HG03575 (cell line): Measurements from ENCODE around the gene VSIG4.
A peak's percentile ranks its signal among the peaks of the same experiment; 100 is the strongest.

Experiments
- ATAC-seq: cut with Tn5 transposase; IDR thresholded peaks from one replicate; pipeline ENCODE4 v1.9.1; 2021; ENCODE audit not compliant: unreplicated experiment, insufficient number of reproducible peaks, low FRiP score; ENCODE audit errors: extremely low read depth

Gene VSIG4

GRCh38 chrX:66030505-66031317 lies 9.2 kb downstream of the VSIG4 start:
- ATAC-seq, result no peak

GRCh38 chrX:66028936-66029335 lies 10.9 kb downstream of the VSIG4 start:
- no peak for ATAC-seq

GRCh38 chrX:66024570-66024969 lies 15.3 kb downstream of the VSIG4 start:
- no peak for ATAC-seq

DNA sequence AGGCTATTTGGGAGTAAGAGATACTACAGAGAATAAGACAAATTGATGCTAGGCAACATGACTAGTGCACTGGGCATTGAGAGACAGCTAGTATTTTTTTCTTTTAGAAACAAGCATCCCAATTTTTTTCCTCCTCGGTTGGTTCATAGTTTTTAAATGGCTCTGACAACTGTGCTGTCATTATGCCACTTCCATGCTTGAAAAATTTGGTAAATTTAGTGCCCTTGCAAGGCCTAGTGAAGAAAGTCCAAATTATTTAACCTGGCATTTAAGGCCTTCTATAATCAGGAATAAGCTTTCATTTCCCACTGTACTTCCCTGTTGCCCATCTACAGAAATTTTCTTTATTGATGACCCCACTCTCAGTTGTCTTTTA lies 15.8 kb downstream of the VSIG4 start:
- no peak for ATAC-seq

DNA sequence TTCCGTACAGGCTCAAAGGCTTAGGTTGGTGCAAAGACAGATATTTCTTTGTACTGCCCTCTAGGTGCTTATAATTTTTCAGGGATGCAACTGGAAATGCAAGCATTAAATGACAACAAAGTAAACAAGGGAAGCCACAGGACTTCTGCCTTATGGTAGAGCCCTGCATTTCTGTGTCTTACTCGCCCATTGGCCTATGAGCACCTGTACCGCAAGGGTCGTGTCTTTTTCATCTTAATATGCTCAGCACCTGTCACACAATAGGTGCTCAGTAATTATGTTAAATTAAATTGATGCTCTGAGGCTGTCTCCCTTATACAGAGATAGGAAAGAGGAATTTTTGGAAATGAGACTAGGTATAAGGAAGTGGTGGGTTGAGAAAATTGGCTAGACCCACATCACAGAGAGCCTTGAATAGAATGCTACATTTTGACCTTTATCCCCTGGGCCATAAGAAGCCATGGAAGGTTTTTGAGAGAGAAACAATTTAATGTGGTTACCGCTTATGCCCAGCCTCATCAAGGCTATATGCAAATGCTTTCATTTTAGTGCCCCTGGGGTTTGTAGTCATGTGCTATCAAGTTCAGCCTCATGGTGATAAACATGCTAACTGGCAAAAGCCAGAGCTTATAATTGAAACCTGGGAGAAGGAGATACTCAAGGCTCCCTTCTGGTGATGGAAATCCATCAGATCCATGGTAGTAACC lies 16.3 kb downstream of the VSIG4 start:
- no peak for ATAC-seq

GRCh38 chrX:66022632-66023384 lies 17.1 kb downstream of the VSIG4 start:
- no peak for ATAC-seq

- no peak for ATAC-seq
Observed at GRCh38 chrX:66021765-66022631, 17.9 kb downstream of the VSIG4 start.

GRCh38 chrX:66021401-66021764 lies 18.5 kb downstream of the VSIG4 start:
- ATAC-seq, result no peak

DNA sequence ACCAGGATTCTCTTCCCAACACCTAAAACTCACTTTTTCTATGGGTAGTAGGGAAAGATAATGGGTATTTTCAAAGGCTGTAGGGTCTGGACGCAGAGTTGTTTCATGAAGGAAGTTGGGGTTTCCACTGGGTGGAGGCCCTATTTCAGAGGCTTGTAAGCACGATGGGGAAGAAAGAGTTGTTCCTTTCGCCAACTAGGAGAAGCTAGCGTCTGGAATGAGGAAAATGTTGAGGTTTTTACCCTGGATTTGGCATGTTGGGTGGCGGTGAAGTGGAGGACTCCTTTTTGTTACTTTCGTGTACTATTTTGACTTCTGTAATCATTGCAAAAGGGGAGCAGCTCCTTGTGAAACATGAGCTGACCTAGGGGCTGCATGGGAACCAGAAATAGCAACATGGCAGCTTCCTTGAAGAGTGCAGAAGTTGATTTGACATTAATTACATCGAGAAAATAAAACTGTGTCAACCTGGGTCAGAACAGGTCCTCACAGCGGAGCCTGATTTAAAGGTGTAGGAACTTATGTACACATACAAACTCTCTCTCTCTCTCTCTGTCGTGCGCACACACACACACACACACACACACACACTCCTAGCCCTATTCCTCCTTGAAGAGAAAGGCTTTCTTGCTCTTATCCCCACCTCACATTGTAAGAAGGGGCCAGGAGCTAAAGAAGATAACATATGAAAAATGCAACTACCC lies 19.1 kb downstream of the VSIG4 start:
- ATAC-seq, result no peak

DNA sequence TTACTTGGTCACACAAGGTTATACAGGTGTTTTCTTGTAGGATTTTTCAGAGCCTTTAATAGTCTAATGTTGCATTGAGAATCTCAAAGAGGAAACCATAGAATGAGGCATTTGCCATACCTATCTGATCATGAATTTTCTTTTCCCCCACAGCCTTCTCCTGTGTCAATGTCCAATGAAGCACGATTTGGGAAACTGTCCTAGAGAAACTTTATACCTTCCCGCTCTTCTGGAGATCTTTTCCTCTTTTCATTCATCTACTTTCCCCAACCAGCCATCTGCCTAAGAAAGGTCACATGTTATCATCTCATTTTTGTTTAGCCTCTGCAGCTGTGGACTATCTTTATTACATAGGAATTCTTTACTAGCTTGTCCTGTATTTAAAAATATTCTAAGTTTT lies 19.9 kb downstream of the VSIG4 start:
- no peak for ATAC-seq

DNA sequence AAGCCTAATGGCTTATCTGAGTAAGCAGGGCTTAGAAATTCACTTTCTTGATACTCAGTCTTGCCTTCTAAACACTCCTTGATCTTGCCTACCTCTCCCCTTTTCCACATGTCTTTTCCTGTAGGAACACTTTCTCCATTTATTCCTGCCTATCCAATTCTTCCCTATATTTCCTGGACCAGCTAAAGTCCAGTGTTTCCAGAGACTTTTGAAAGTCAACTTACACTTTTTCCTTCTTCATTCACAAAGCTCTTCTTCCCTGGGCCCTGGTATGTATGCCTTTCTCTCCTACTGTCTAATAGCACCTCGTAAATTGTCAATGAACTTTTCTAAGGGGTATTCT lies 20.6 kb downstream of the VSIG4 start:
- ATAC-seq, result no peak

- no peak for ATAC-seq
Observed at GRCh38 chrX:66018585-66019309, 21.1 kb downstream of the VSIG4 start.

GRCh38 chrX:66017659-66018170 lies 22.2 kb downstream of the VSIG4 start:
- ATAC-seq, result no peak

- no peak for ATAC-seq
Observed at GRCh38 chrX:66016905-66017658, 22.8 kb downstream of the VSIG4 start.

GRCh38 chrX:66015900-66016689 lies 23.8 kb downstream of the VSIG4 start:
- no peak for ATAC-seq

DNA sequence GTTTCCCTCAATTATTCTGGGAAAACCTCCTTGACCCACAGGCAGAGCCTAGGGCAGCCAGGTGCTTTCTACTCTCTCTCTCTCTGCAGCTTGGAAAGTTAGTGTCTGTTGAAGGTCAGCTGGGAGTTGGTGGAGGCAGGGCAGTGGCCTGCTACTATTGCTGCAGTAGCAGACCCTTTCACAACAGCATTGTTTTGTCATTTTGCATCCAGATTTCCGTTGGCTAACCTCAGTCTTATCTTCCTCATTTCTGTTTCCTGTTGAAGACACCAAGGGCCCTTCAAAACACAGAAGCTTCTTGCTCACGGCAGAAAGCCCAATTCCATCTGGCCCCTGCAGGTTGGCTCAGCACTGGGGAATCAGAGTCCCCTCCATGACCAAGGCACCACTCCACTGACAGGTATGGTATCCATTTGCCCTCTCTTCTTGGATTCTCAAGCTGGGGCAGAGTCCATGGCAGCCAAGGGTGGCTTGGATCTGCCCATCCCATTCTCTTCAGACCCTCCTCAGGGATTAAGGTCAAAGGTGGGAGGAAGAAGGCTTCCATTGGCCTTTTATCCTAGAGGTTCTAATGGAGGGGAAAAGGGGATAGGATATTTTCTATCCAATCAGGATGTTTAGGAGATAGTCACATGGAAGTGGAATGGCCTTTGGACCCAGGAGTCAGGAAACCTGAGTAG lies 24.6 kb downstream of the VSIG4 start:
- peak; percentile 27 for ATAC-seq
